HG03432 (cell line): ENCODE data around the gene OPRM1.
"Not testable (repeated sequence)": the region's sequence is repeated elsewhere in the genome, so short reads cannot be mapped to it uniquely, and the experiment has no call there.

Source experiments
- ATAC-seq: cut with Tn5 transposase; IDR thresholded peaks from one replicate; pipeline ENCODE4 v1.9.1; 2021; ENCODE audit warnings: mild to moderate bottlenecking, moderate library complexity; ENCODE audit not compliant: unreplicated experiment

The OPRM1 gene

DNA sequence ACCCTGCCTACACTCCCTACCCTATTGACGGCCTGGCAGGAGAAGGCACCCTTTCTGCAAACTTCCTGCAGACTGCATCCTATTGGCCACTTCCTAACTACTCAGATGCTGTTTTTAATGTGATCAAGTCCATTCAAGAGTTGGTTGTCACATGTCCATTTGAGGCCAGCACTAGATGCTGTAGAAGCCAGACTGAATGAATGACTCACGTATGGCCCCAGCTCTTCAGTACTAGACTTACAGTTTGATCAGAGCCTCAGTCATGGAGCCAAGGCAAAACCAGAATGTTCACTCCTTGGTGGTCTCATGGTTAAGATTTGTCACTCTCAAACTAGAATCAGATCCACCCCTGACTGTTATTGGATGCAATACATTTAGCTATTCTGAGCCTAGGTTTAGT is 101.7 kb downstream of the OPRM1 start:
- ATAC-seq = no peak

DNA sequence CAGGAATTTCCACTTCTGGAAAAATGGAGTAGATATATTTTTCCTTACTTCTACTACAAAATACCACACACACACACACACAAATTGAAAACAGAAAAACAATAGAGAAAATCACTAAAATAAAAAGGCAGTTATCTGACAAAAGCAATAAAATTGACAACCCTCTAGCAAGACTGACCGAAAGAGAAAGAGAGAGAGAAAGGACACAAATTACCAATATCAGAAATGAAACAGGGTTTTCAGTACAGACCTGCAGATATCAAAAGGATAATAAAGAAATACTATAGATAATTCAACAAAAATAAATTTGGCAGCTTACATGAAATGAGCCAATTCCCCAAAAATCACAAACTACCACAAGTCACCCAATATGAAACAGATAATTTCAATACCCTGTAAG is 104.7 kb downstream of the OPRM1 start:
- peak; percentile 68 for ATAC-seq

DNA sequence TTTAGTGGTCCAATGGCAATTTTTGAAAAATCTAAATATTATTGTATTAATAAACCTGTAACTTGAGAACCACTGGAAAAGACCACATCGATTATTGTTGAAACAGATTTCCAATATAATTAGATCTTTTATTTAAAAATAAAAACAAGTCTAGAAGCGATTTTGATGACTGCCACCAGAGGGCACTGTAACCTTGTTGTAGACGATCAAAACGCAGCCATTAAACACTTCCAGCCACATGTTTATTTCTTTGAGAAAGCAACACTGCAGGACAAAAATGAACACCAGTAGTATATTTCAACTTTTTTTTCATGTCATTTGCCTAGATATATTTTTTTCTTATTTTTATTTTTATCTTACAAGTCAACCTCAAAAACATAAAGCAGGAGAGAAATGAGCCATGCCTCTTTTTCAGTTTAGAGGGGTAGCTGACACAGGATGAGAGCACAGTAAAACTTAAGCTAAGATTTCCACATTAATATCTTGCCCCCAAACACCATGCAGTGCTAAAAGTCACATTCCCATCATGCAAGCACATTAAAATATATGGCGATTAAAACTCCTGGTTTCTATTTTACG is 115.4 kb downstream of the OPRM1 start:
- ATAC-seq = no peak

DNA sequence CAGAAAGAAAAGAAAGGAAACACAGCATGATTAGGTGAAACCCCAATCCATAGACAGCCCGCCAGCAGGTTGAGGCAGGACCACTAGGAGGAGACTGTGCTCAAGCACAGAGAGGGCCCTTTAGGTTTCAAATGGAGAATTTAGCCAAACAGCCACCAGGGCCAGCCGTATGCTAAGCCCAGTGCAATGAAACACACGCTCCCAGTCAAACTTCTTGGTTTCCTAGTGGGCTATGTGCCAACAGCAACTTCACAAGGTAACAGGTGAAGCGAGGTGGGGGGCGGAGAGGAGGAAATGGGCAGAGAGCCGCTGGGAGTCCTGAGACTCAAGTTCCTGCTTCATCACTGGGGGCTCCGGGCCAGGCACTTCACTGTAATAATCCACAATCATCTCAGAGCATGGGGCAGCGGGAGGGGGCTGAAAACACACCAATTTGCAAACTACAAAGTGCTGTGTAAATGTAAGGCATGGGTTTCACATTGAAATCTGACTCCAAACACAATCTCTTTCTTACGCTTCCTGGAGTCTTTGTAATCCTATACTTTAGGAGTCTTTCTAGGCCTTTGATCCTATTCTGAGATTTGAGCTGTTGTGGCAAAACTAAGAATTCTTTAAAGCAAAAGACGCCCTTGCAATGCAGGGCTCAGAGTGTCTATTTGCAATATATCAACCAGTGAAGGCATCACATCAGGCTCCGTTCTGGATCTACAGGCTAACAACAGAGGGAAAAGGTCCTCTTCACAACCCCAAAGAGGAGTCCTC is 117.3 kb downstream of the OPRM1 start:
- peak; percentile 76 for ATAC-seq

DNA sequence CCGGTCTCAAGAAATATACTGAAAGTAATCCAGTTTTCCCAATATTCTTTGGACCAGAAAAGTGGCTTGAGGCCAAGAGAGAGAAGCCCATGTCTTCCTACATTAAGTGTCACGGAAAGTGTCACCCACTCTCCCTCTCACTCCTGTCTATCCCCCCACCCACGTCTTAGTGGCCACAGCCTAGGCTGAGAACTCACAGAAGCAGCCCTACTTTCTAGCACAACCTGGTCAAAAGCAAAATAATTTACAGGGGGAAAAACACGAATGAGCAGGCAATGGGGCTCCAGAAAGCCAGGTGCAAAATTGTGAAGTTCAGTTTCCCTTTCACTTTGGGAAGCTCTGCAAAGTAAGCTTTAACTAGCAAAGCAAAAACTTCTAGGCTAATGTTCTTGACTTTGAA is 118.0 kb downstream of the OPRM1 start:
- peak; percentile 46 for ATAC-seq

DNA sequence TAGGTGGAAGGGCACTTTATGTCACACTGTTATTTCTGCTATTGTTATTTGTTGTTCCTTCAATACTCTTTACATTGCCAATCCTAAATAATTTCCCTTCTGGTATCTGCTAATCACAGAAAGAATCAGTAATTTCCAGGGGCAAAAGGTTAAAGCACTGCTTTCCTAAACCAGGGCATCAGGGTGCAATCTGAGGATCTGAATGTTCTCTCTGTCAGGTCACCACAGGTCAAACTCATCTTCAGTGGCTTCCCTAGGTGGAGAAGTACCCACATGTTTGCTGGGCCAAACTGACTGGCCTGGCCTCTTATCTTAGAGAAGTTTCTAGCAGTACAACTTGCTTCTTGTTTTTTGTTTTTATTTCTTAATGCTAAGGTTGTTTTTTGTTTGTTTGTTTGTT is 118.7 kb downstream of the OPRM1 start:
- no peak for ATAC-seq

DNA sequence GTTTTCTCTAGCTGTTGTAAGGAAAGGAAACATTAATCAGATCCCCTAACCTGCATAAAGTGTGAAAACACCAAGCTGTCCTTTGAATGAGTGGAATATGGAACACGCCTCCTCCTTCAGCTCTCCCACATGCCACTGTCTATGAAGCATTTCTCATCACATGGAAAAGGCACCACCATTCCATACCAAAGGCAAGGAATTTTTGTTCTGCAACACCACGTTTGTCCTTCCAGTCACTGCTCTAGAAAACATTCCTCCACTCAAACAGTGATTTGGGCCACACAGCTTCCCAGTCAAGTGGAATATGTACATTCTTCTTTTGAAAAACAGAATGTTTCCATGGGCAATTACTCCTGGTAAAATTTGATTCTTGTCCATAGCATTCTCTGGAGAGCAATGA is 120.1 kb downstream of the OPRM1 start:
- ATAC-seq = no peak

DNA sequence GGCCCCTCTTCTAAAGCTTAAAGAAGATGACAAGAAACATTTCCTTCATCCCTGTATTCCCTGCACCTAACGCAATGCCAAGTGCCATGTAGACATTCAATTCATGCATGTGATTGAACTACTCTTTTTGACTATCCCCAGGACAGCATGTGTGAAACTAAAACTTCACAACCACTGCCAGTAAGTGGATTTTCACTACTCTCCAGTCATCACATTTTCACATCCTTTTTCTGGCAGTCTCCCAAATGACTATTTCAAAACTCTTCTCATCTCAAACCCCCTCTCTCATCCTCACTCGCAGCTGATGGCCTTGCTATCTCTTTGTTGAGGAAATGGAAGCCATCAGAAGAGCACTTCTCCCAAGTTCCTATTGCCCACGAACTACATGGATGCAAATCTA is 122.6 kb downstream of the OPRM1 start:
- ATAC-seq = peak; percentile 77

DNA sequence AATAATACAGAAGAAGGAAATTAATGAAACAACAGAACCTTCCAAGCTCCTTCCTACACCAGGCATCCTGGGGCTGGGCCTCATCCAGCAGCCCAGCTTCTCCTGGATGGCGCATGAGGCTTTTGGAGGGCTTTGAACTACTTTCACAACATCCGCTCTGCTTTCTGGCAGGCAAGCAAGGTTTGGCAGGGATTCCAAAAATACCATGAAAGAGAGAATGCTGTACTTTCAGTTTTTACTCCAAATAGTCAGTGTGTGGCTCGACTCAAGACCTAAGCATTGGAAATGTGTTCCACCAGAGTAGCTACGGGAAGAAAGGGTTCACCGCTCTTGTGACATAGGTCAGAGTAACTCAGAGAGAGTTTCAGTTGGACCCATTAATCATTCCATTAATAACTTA is 125.4 kb downstream of the OPRM1 start:
- peak; percentile 38 for ATAC-seq

DNA sequence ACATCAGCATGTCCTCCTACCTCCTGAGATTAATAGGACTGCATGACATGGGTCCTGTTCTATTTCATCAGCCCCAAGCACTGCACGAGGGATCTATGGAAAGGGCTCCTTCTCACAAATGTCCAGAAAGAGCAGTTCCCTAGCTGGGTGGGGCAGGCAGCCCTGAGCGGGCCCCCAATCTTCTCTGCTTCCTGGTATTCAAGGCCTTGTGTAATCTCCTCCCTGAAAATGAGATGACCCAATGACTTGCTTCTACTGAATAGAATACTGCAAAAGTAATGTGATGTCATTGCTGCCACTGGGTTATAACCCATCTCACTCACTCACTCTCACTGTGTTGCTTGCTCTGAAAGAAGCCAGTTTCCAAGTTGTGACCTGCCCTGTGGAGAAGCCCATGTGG is 126.4 kb downstream of the OPRM1 start:
- ATAC-seq = no peak

DNA sequence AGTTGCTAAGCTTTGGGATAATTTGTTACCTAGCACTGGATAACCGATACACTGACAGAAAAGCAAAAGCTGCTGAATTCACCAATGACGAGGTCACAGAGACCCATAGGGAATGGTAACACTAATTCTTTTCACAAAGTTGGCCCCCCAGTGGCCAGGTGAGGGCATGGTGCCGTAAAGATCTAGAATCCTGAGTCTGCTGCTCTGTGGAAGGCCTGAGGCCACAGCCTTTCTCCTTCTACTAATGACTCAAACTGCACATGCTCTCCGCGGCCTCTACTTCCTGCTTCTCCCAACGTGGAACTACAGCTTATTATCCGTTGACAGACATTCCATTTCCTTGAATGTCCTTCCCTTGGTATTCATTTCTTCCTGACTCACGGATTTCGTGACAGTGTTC is 127.1 kb downstream of the OPRM1 start:
- no peak for ATAC-seq

DNA sequence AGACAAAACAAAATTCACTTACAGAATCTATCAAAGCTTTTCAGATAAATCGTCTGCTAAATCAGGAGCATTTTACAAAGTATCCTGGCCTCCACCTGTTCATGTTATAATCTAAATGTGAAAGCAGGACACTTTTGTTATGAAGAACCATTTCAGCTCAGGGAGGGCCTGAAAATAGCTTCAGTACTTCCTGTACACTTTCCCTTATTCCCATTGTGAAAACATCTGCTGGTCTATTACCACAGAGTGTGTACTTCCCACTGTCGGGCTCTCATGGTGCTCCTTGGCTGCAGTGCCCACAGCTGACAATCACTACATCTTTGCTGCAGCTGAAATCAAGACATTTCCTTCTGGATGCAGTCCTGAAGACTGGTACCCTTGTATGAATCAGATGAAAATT is 128.1 kb downstream of the OPRM1 start:
- ATAC-seq = no peak

DNA sequence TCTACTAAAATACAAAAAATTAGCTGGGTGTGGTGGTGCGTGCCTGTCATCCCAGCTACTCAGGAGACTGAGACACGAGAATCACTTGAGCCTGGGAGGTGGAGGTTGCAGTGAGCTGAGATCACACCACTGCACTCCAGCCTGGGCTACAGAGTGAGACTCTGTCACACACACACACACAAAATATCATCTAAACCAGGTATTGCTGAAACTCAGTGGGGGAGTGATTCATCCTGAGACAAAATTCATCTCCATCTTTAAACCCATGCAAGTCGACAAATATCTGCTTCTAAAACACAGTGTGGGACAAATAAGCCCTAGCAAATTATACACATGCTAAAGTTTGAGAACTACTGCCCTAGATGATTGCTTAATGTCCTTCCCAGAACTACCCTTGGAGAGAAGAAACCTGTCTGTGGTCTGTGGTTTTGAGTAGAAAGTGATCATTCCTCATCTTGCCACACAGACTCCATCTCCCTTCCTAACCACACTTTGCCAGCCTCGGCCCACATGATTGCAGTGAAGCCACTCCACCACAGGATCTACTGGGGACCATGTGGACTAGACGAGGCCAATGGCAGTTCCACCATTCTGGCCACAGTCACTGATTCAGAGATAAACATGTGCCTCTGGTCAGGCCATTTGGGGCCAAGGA is 130.3 kb downstream of the OPRM1 start:
- peak; percentile 53 for ATAC-seq

DNA sequence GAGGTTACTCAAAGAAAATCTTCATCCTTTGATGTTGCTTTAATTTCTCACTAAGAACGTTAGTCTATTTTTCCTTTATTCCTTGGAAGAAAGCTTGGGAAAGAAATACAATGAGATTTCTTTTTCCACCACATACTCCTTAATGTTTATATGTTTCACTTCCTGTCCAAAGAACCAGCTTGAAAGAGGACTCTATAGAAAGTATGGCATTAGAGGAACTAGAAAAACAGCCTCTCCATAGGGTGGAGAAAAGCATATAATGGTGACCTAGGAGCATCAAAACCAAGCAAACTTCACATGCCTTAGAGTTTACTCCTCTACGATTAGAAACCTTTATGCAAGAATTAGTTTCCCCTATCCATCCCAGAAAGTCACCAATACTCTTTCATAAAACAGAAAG is 131.1 kb downstream of the OPRM1 start:
- ATAC-seq = no peak

DNA sequence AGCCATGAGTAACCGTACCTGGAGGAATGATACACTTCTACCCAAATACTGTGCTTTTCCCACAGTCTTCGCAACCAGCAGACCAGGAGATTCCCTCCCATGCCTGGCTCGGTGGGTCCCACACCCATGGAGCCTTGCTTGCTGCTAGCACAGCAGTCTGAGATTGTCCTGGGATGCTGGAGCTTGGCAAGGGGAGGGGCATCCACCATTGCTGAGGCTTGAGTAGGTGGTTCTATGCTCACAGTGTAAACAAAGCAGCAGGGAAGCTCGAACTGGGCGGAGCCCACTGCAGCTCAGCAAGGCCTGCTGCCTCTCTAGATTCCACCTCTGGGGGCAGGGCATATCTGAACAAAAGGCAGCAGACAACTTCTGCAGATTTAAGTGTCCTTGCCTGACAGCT is 133.4 kb downstream of the OPRM1 start:
- ATAC-seq = not testable (repeated sequence)

DNA sequence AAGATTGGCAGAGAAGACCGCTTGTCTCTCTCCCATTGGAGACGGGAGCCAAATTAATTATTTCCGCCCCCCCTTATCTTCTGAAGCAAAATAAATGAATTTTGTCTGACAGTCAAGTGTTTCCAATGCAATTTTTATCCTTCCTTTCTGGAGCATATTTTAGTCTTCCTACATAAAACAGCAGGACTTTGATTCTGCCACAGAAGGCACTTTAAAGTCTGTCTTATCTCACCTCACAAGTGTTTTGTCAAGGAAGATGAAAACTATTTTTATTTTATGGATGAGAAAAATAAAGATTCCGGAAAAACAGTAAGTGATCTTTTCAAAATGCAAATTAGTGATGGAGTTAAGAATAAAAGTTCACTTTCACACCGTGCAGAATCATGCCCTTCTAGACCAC is 140.4 kb downstream of the OPRM1 start:
- ATAC-seq = no peak

DNA sequence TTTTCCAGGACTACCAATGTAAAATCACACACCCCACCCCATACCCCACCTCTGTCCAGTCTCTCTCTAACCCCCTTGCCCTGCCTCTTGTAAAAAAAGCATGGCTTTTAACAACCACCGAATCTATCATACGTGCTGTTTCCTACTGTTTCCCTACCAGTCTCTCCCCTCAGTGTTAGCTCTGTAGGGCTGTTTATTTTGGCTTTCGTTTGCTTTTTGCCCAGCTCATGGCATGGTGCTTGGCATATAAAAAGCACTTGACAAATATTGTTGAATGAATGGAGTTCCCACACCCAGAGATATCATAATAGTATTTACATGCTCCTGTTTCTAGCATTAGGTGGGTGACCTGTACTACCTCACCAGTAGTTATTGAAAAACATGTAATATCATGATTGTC is 148.2 kb downstream of the OPRM1 start:
- ATAC-seq = no peak

DNA sequence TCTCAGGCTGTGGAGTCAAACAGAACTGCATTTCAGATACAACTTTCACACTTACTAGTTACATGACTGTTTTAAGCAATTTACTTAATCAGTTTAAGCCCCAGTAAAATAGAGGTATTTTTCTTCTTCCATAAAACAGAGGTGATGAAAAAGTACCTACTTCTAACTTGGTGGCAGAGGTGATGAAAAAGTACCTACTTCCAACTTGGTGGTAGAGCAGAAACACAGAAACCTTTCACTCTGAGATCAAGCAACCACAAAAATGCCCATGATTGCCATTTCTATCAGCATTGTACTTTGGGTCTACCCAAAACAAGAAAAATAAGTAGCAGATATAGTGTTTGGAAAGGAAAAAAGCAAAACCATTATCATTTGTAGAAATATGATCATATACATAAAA is 148.7 kb downstream of the OPRM1 start:
- ATAC-seq = peak; percentile 66

DNA sequence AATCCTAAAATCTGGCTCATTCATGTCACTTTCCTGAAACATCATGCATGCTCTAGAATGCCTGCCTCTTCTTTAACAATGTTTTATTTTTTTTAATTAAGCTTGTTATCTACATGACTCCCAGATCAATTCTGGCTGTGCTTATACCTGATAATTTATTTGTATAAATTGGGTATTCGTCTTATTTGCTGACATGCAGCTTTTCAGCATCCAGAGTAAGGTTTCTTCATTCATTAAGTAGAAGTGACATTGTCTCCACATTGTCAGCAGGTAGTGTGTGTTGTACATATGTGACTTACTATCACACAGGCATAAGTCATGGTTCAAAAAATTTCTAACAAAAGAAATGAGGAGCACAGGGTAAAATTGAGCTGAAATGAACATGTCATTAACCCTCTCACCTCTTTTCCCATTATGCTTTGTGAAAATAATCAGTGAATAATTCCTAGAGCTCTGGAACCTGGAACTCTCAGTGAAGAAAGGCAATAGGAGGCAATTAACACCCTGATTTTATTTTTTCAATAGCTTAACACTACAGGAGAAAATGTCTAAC is 157.4 kb downstream of the OPRM1 start:
- no peak for ATAC-seq

DNA sequence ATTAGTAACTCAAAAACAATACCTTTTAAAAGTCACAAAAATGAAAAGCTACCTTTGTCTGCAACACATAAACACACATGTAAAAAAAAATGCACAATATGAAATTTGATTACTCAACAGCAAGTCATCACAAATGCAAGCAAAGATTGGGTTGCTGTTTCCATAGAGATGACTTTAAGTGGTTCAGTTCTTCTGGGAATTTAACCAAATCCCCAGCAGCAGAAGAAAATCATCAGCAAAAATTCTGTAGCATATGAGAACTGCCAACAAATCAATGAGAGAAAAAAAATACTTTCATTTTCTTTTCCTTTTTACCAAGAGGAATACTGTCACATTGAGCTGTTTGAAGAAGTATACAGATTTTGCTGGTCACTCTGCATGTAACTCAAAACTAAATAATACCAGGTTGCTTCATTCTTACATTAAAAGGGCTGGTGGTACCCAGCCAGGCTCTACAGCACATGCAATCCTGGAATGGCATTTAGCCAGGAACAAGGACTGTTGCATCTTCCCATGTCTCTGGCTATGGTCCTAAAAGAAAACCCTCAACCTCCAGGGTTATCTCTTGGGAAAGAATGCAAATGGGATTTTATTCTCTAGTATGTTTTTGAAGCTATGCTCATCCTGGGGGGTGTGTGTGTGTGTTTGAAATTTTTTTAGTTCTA is 158.3 kb downstream of the OPRM1 start:
- ATAC-seq = peak; percentile 48

DNA sequence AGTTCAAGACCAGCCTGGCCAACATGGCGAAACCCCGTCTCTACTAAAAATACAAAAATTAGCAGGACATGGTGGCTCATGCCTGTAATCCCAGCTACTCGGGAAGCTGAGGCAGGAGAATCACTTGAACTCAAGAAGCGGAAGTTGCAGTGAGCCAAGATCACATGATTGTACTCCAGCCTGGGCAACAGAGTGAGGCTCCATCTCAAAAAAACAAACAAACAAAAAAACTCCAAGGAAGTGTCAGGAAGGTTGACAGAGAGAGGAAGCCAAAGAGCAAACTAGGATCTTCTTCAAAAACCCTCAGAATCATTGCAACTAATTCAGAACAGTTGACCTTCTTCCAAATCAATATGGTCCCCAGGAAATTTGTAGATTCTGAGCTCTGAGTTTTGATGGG is 162.6 kb downstream of the OPRM1 start:
- ATAC-seq = not testable (repeated sequence)

DNA sequence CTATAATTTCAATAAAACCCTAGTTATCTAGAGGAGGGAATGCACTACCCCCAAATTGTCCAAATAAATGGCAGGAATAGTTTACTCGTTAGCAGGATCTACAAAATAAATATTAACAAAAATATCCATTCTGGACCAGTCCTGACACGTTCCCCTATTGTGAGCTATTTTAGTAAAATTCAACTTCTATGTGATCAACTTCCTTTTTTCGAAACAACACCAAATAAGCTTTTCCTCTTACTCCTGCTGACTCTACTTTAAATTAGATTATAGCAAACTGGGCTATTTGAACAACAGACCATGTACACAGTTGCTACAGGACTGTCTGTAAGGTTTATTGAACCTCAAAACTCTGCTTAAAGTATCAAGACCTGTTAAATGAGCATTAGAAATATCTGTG is 163.3 kb downstream of the OPRM1 start:
- ATAC-seq = no peak
